GM23338 (cell line): Measurements from ENCODE around the gene UQCC3. TPM values are rescaled to one million over a fixed set of nuclear protein-coding genes. Genes with fewer than 3 reads are reported as not detected.

Experiments
- ATAC-seq: fragments of 200-7000 bp; cut with Tn5 transposase; 3 replicates; pipeline ENCODE4 v1.9.1; 2020
- DNase-seq: peaks from one replicate; pipeline ENCODE4 v3.0.0-alpha.2; 2015; ENCODE audit warnings: low spot score
- H2AFZ ChIP-seq: fragments of 200-600 bp; sonication (generic); 2 replicates; pipeline ENCODE4 v1.8.0; 2016; ENCODE audit warnings: antibody characterized with exemption, mild to moderate bottlenecking, moderate library complexity
- H3F3A ChIP-seq: fragments of 200-600 bp; sonication (generic); replicated peaks from 2 replicates; pipeline ENCODE4 v1.8.0; 2017; ENCODE audit warnings: antibody characterized with exemption, mixed run types, low read depth
- H3K27ac ChIP-seq: fragments of 200-600 bp; sonication (generic); 2 replicates; pipeline ENCODE4 v1.6.1; 2016; ENCODE audit warnings: low read depth
- H3K27me3 ChIP-seq: fragments of 200-600 bp; sonication (generic); 2 replicates; pipeline ENCODE4 v1.8.0; 2016; ENCODE audit warnings: mild to moderate bottlenecking, mixed run types, moderate library complexity; ENCODE audit not compliant: insufficient read depth
- H3K36me3 ChIP-seq: fragments of 200-600 bp; sonication (generic); 2 replicates; pipeline ENCODE4 v1.8.0; 2016; ENCODE audit warnings: mild to moderate bottlenecking; ENCODE audit not compliant: insufficient read depth
- H3K4me1 ChIP-seq: fragments of 200-600 bp; sonication (generic); 2 replicates; pipeline ENCODE4 v1.8.0; 2016; ENCODE audit warnings: mild to moderate bottlenecking, moderate library complexity; ENCODE audit not compliant: insufficient read depth
- H3K4me2 ChIP-seq: fragments of 200-600 bp; sonication (generic); 2 replicates; pipeline ENCODE4 v1.7.1; 2017; ENCODE audit warnings: mixed run types
- H3K4me3 ChIP-seq: fragments of 200-600 bp; sonication (generic); 2 replicates; pipeline ENCODE4 v1.6.1; 2016; ENCODE audit warnings: mixed run types
- H3K79me2 ChIP-seq: fragments of 200-600 bp; sonication (generic); replicated peaks from 2 replicates; pipeline ENCODE4 v1.8.0; 2017; ENCODE audit warnings: mild to moderate bottlenecking; ENCODE audit not compliant: insufficient read depth
- H3K9me2 ChIP-seq: fragments of 200-600 bp; sonication (generic); 2 replicates; pipeline ENCODE4 v1.8.0; 2017; ENCODE audit not compliant: insufficient read depth
- H4K20me1 ChIP-seq: fragments of 200-600 bp; sonication (generic); replicated peaks from 2 replicates; pipeline ENCODE4 v1.8.0; 2017; ENCODE audit warnings: mild to moderate bottlenecking; ENCODE audit not compliant: insufficient read depth
- H3K27ac Mint-ChIP-seq: 2 replicates; pipeline ENCODE4 v1.8.0; 2020; ENCODE audit warnings: inconsistent platforms, mild to moderate bottlenecking, moderate library complexity, mixed read lengths
- H3K27me3 Mint-ChIP-seq: 3 replicates; pipeline ENCODE4 v1.8.0; 2022; ENCODE audit warnings: low read depth, mild to moderate bottlenecking, moderate library complexity, mixed read lengths, inconsistent platforms; ENCODE audit not compliant: insufficient read depth, poor library complexity
- H3K36me3 Mint-ChIP-seq: 3 replicates; pipeline ENCODE4 v1.8.0; 2021; ENCODE audit warnings: low read depth, mild to moderate bottlenecking, inconsistent platforms, moderate library complexity, mixed read lengths
- H3K4me1 Mint-ChIP-seq: 3 replicates; pipeline ENCODE4 v1.8.0; 2020; ENCODE audit warnings: mild to moderate bottlenecking, inconsistent platforms, mixed read lengths
- H3K4me3 Mint-ChIP-seq: 3 replicates; pipeline ENCODE4 v1.8.0; 2021; ENCODE audit warnings: moderate library complexity, mild to moderate bottlenecking, inconsistent platforms, mixed read lengths
- H3K9me3 Mint-ChIP-seq: 3 replicates; pipeline ENCODE4 v1.8.0; 2020; ENCODE audit warnings: moderate library complexity, mild to moderate bottlenecking, inconsistent platforms, mixed read lengths
- CREB1 ChIP-seq: fragments of 250-450 bp; sonication (Bioruptor Pico); IDR thresholded peaks from 2 replicates; pipeline ENCODE4 v1.5.0; 2020; ENCODE audit warnings: low read depth, mild to moderate bottlenecking, moderate library complexity
- CTCF ChIP-seq, 2 experiments: fragments of 200-600 bp in 1 of 2; sonication (generic) in 1 of 2; conservative IDR thresholded peaks; 2 replicates each; pipeline versions ENCODE4 v1.5.1 to v1.6.1; 2016 to 2017; ENCODE audit warnings: antibody characterized with exemption in 2 of 2, low read depth in 2 of 2, mild to moderate bottlenecking in 2 of 2, moderate library complexity in 1 of 2
- ETS1 ChIP-seq: IDR thresholded peaks from 2 replicates; pipeline ENCODE4 v1.6.1; 2016; ENCODE audit warnings: antibody characterized with exemption
- EZH2 ChIP-seq: fragments of 200-600 bp; sonication (generic); IDR thresholded peaks from one replicate; pipeline ENCODE4 v1.8.0; 2017; ENCODE audit warnings: antibody characterized with exemption, mild to moderate bottlenecking, low read depth; ENCODE audit not compliant: unreplicated experiment
- EZH2phosphoT487 ChIP-seq: fragments of 200-600 bp; sonication (generic); IDR thresholded peaks from one replicate; pipeline ENCODE4 v1.8.1; 2018; ENCODE audit warnings: antibody characterized with exemption; ENCODE audit not compliant: unreplicated experiment
- JUNB ChIP-seq: IDR thresholded peaks from one replicate; pipeline ENCODE4 v1.6.1; 2016; ENCODE audit warnings: antibody characterized with exemption; ENCODE audit not compliant: unreplicated experiment
- NANOG ChIP-seq: IDR thresholded peaks from 2 replicates; pipeline ENCODE4 v1.6.1; 2016; ENCODE audit warnings: antibody characterized with exemption, borderline replicate concordance
- POLR2AphosphoS5 ChIP-seq: IDR thresholded peaks from 2 replicates; pipeline ENCODE4 v1.6.1; 2016; ENCODE audit warnings: antibody characterized with exemption, low read depth
- REST ChIP-seq: IDR thresholded peaks from one replicate; pipeline ENCODE4 v1.6.1; 2018; ENCODE audit warnings: antibody characterized with exemption; ENCODE audit not compliant: unreplicated experiment
- STAT1 ChIP-seq: IDR thresholded peaks from one replicate; pipeline ENCODE4 v1.6.1; 2016; ENCODE audit warnings: antibody characterized with exemption; ENCODE audit not compliant: unreplicated experiment
- ZNF114 ChIP-seq: fragments of 250-450 bp; sonication (Bioruptor Pico); IDR thresholded peaks from 2 replicates; pipeline ENCODE4 v1.5.0; 2020; ENCODE audit warnings: mild to moderate bottlenecking, moderate library complexity
- ZNF331 ChIP-seq: fragments of 250-450 bp; sonication (Bioruptor Pico); IDR thresholded peaks from 2 replicates; pipeline ENCODE4 v1.5.0; 2020; ENCODE audit warnings: low read depth, mild to moderate bottlenecking, moderate library complexity
- ZNF462 ChIP-seq: fragments of 250-450 bp; sonication (Bioruptor Pico); IDR thresholded peaks from 2 replicates; pipeline ENCODE4 v1.5.0; 2020; ENCODE audit warnings: mild to moderate bottlenecking, moderate library complexity
- polyA plus RNA-seq: library from polyadenylated mRNA; unstranded; fragments of >200 nt; fragmentation: Nextera tagmentation; extraction: Ambion mirVana; gene quantifications from 2 replicates; pipeline ENCODE4 v1.2.1, GENCODE V29; 2016
- total RNA-seq: library from RNA; depleted of rRNA; stranded (reverse); fragments of >200 nt; shearing (Covaris generic); gene quantifications from 2 replicates; pipeline ENCODE4 v1.2.3, GENCODE V29; 2014

The UQCC3 gene
- total and polyA plus RNA-seq, 2 experiments from 2014 or later = 13.0 to 54.7 TPM

- H3K4me3 Mint-ChIP-seq = peak overlapping the region; percentile 92
- peak overlapping the region; percentile 98; the same call in 1 of the 2 replicates for H3K27ac ChIP-seq
- H3K4me3 ChIP-seq = peak overlapping the region; percentile 82
- no peak for ATAC-seq
- H3K27me3 Mint-ChIP-seq = peaks cover 27% of the 10 kb centered on the region
- no peaks in the 10 kb centered on the region for H3K9me2 ChIP-seq
- peak overlapping the region; percentile 95 for H3K4me2 ChIP-seq
- DNase-seq = no peak
- H3K36me3 ChIP-seq = peaks cover 23% of the 10 kb centered on the region
- no peaks in the 10 kb centered on the region for H3K9me3 Mint-ChIP-seq
- H4K20me1 ChIP-seq = no peaks in the 10 kb centered on the region; the same call in 1 of the 2 replicates
- no peak for TF ChIP-seq ZNF331 (CRISPR knock-in tag)
- no peak for TF ChIP-seq ETS1
- no peak for TF ChIP-seq POLR2AphosphoS5
- TF ChIP-seq JUNB = no peak
- TF ChIP-seq CTCF (conservative IDR thresholded peaks at IDR 0.05; ENCODE audit: low read depth in 2 of 2) = no peak
- no peak for TF ChIP-seq CREB1 (CRISPR knock-in tag)
- no peak for TF ChIP-seq REST
- TF ChIP-seq ZNF114 (CRISPR knock-in tag) = no peak
- no peak for TF ChIP-seq ZNF462 (CRISPR knock-in tag)
- no peak for TF ChIP-seq EZH2phosphoT487
- TF ChIP-seq STAT1 = no peak
- no peak for TF ChIP-seq NANOG
- TF ChIP-seq EZH2 = no peak
- no peak overlapping the region for H2AFZ ChIP-seq
- no peaks in the 10 kb centered on the region for H3K27me3 ChIP-seq
- H3K36me3 Mint-ChIP-seq = peaks cover 43% of the 10 kb centered on the region
- peak overlapping the region; percentile 97 for H3K27ac Mint-ChIP-seq
- peaks cover 31% of the 10 kb centered on the region for H3K4me1 ChIP-seq
- peaks cover 43% of the 10 kb centered on the region for H3K4me1 Mint-ChIP-seq
- H3F3A ChIP-seq = peaks cover 64% of the 10 kb centered on the region
- H3K79me2 ChIP-seq = peaks cover 9% of the 10 kb centered on the region
Measured at GRCh38 chr11:62708392-62708791, 36.9 kb downstream of the UQCC3 start.
